A549 (cell line): ENCODE data around the gene ADAM20.

Experiments used
- CTCF ChIP-seq: fragments of >200 bp; sonication (Bioruptor Twin); formaldehyde crosslinking; IDR thresholded peaks from 3 replicates; pipeline ENCODE4 v1.5.1; 2016
- USF2 ChIP-seq: fragments of 450-650 bp; IDR thresholded peaks from 2 replicates; pipeline ENCODE4 v1.6.1; 2014; ENCODE audit warnings: antibody characterized with exemption

GRCh38 chr14:70473825-70474224, 61.0 kb downstream of the ADAM20 start:
- no peak for TF ChIP-seq USF2
- no peak for TF ChIP-seq CTCF
